HG02678 (cell line): Measurements from ENCODE around the gene OLR1.

Experiments
- ATAC-seq: cut with Tn5 transposase; IDR thresholded peaks from one replicate; pipeline ENCODE4 v1.9.1; 2021; ENCODE audit warnings: mild to moderate bottlenecking, moderate library complexity; ENCODE audit not compliant: unreplicated experiment

OLR1 gene

DNA sequence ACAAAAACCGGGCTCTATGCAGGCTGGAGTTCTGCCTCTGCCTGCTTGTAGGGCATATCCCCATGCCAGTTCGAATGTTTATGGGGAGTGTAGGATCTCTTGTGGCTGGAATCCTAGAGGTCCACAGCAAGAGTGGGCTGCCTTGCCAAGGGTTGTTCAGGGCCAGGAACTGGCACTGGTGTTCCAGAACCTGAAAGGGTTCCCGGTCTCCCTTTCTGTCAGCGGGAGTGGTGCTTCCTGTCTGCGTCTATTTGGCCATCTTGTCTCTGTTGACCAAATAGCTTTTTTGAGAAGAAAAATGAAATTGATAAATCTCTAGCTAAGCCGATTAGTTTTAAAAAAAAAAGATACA is 17.8 kb downstream of the OLR1 start:
- no peak for ATAC-seq

DNA sequence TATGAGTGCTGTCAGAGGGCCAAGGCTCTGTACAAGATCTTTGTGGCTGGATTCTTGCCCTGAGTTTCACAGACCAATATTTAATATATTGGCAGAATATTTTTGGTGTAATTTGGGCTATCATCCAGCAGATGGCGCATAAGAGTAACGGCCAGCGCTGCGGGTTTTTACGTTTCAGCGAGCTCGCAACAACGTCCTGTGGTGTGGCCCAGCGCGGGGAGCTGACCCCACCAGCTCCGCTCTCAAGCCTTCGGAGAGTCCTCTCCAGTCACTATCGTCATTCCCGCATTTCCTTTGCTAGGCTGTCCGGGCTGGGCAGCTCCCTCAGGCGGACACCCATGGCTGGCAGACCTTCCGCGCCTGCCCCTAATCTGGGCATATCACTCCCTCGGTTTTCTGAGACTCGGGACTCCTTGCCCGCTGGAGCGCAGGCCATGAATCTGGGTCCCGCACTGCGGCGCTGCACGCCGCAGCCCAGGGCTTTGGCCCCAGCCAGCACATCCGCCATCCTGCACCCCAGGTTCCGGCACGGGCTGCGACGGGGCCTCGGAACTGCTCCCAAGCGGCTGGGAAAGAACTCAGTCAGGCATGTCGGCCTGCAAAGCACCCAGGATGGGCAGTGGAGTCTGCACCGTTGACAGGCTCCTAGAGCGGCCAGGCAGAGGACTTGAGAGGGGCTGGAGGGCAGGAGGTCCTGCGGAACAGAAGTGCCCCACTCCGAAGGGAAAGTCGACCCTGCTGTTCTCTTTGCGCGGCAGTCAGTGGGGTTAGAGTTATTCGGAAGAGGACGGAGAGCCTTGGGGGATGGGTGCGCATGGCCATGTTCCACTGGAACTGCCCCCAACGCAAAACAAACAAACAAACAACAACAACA is 18.4 kb downstream of the OLR1 start:
- ATAC-seq: peak; percentile 62

DNA sequence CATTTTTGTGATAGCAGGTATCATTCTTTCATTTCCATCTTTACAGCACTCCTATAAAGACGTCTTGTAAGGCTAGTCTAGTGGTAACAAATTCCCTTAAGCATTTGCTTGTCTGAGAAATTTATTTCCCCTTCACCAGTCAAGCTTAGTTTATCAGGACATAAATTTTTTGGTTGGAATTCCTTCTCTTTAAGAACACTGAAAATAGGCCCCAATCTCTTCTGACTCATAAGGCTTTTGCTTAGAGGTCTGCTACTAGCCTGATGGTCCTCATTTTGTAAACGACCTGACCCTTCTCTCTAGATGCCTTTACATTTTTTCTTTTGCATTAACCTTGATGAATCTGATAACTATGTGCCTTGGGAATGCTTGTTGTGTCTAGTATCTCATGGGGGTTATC is 20.3 kb downstream of the OLR1 start:
- ATAC-seq: no peak

DNA sequence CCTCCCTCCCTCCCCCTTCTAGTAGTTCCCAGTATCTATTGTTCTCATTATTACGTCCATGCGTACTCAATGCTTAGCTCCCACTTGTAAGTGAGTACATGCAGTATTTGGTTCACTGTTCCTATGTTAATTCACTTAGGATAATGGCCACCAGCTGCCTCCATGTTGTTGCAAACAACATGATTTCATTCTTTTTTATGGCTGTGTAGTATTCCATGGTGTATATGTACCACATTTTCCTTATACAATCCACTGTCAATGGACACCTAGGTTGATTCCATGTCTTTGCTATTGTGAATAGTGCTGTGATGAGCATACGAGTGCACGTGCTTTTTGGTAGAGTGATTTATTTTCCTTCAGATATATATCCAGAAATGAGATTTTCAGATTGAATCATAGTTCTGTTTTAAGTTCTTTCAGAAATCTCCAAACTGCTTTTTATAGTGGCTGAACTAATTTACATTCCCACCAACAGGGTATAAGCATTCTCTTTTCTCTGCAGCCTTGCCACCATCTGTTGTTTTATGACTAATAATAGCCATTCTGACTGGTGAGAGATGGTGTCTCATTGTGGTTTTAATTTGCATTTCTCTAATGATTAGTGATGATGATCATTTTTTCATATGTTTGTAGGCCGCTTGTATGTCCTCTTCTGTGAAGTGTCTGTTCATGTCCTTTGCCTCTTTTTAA is 24.1 kb downstream of the OLR1 start:
- peak; percentile 51 for ATAC-seq

DNA sequence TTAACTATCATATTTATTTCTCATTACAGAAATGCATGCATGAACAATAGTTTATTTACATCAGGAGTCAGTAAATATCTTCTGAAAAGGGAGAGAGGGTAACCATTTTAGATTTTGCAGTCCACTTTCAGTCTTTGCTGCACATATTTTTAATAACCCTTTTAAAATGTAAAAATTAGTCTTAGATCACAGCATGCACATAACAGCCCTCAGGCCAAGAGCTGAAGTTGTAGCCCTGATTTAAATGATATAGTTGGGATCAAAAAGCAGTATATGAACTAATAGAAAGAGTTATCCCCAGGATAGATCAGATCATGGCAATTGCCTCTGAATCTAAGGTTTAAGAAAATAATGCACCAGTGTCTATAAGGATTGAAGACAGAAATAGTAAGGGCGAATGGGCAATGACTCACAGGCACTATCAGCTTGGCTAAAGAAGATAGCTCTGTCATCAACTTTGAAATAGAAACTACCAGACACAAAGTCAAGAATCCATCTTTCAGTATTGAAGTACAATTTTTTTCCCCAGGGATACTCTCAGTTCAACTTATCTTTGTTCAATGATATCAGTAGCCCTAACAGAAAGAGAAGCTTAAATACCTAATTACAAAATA is 28.8 kb downstream of the OLR1 start:
- no peak for ATAC-seq

DNA sequence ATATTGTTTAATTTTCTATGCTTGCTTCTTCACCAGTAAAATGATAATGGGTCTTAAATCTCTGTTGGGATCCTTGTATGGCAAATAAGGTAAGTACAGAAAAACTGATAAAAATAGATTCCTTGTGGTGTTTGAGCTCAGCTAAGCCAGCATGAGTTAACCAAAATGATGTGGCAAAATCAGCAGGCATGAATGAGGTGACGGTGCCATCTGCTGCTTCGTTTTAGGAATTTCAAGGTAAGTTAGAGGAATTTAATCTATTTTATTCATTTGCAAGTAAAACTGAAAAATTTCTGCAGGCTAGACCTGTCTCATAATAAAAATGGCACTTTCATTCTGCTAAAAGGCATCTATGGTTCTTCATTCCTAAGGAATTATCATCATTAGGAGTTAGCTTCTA is 31.9 kb downstream of the OLR1 start:
- no peak for ATAC-seq

DNA sequence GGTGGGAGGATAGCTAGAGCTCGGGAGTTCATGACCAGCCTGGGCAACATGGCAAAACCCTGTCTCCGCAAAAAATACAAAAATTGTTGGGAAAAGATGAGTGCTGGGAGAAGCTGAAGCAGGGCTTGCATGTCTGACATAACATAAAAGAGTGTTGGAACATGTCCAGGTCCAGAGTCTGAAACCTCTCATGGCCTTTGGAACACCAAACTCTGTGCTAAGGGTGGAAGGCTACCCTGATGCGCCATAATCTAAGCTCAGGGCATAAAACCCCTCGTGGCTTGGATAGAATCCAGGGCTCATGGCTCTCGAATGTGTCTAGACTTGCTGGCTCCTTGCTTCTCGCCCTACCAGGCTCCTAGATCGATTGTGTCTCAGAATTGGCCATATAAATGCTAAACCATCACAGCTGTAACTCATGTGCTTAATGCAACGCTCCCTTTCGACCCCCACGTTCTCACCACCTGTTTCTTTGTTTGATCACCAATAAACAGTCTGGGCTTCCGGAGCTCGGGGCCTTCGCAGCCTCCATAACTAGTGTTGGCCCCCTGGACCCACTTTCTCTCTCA is 35.2 kb downstream of the OLR1 start:
- ATAC-seq: no peak

DNA sequence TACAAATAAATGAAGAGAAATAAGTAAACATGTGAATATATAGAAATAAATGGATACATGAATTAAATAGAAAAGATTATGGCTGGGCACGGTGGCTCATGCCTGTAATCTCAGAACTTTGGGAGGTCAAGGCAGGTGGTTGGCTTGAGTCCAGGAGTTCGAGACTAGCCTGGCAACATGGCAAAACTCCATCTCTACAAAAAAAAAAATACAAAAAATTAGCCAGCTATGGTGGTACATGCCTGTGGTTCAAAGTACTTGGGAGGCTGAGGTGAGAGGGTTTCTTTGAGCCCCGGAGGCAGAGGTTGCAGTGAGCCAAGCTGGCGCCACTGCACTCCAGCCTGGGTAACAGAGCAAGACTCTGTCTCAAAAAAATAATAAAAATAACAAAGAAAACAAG is 36.8 kb downstream of the OLR1 start:
- ATAC-seq: no peak

DNA sequence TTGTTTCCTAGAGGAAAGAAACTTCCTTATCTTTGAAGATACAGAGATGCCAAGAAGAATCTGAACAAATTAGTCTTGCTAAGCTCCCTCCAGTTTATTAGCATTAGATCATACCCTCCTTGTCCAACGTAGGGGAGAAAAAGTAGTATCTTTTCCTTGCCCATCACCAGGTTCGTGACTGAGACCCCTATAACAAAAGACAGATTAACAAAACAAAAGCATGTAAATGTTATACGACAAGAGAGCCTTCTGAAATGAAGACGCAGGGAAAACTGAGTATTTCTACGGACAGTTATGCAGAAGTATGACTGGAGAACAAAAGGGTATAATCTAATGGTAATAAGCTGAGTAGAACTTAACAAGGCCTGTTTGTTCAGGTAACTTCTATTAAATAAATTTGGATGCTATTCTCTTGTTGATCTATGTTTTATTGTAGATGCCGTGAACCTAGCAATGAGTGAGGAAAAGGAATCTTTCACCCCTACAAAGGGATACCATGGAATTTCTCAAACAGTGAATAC is 39.0 kb downstream of the OLR1 start:
- no peak for ATAC-seq

DNA sequence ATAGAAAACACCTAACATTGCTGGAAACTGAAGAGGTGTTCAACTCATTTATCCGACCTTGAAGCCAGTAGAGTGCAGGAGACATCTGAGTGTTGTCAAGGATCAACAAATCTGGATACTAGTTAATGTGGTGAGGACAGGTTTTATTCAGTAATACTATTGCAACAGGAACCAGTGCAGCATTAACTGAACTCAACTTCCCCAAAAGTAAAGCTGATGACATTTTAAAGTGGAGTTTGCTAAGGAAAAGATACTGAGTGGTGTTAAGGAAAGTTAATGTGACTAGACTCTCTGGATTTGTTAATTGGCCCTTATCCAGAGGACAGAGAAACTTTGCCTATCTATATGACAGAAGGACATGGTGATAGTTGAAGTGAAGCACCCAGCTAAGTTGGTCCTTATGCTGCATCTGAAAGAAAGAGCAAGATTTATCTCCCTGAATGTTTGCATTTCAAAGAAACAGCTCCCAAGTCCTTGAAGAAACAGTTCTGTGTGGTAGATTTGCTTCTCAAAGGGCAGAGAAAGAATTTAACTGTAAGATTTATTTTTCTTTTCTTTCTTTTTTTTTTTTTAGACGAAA is 40.7 kb downstream of the OLR1 start:
- ATAC-seq: no peak

DNA sequence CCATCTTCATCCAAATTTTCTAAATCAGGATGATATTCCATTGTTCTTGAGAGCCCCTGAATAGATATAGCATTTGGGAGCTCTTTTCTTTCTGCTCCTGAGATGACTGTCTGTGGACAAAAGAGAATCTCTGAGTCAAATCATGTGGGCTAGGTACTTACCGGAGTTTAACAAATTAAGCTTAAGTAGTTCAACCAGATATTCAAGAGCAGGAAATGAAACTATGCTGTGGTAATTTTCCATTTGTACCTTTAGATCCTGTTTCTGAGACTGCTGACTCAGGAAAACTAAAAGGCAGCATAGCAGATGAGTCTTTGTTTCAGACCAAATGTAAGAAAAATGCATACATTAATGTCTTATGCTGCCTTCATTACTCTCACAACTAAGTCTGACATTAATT is 41.9 kb downstream of the OLR1 start, which contains the start of gene CLEC7A:
Gene CLEC7A (minus strand): TSS at position 158 of the 400 bp plus-strand sequence. CDS start 117 bp downstream, at position 41.
- ATAC-seq: peak; percentile 96

DNA sequence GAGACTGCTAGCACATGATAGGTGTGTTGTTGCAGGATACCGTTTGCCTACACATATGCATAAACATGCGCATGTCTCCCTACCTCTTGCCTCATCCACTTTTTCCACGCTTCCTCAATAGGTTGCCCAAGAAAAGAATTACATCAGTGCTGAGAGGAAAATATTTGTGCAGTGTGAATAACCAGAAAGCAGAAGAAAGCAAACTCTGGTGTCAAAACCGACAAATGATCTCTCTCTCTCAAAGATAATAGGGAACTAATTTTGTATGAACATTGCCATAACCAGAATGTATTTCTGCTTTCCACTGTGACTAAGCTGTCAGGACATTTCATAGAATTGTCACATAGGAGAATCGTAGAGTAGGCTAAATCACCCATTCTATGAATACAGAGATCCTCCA is 43.2 kb downstream of the OLR1 start:
- no peak for ATAC-seq

DNA sequence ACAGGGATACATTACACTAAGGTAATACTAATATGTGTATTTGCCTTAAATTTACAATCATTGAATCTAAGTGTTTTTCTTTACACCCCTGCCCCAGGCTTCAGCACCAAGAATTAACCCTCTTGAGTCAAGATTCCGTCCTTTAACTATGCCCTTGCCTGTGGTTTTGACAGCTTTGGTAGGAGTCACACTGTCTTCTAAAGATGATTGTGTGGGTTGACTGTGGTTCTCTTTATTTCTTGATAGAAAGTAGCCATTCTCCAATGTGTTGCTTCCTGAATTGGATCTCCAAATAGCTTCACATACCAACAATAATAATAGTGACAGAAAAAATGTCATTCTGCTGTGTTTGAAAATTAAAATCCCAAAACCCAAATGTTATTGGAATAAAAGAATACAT is 45.5 kb downstream of the OLR1 start:
- ATAC-seq: no peak

DNA sequence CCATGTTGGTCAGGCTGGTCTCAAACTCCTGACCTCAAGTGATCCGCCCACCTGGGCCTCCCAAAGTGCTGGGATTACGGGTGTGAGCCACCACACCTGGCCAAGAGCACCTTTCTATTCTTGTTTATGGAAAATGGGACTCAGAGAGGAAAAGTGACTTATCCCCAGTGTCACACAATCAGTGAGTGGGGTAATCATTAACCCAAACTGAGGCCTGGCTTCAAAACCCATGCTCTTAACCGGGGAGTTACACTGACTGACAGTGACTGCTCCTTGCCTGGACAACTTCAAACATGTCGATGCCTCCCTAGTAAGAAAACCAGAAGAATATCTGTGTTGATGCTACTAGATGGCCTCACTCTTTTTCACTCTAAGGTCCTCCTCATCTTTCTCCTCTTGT is 49.2 kb downstream of the OLR1 start:
- no peak for ATAC-seq

DNA sequence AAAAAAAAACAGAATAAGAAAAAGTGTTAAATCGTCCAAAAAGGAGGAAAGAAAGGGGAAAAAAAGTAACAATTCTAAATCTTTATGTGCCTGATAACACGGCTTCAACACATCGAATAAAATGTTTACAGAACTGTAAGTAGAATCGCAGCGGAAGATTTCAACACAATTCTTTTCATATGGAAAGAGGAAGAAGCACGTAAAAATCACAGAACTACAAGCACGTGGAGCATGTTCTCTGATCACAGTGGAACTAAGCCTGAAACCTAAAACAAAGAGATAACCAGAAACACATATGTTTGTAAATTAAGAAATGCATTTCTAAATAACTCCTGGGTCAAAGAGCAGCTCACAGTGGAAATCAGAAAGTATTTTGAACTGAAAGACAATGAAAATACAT is 50.7 kb downstream of the OLR1 start:
- ATAC-seq: no peak

DNA sequence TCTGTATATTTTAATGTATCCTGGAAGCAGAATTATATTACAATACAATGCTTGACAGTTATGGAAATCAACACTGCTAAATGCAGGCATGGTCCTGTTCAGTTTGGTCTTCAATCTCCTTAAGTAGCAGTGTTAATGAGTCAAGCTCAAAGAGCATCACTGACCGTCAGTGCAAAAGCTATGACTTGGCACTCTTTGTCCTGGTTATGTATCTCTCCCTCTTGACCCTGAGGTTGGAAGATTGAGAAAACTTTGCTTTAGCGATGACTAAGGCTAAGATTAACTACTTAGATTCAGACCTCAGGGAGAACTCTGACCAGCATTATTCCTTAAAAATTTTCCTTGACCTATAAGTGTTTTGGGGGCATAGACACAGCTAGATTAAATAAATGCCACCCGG is 52.9 kb downstream of the OLR1 start:
- no peak for ATAC-seq

DNA sequence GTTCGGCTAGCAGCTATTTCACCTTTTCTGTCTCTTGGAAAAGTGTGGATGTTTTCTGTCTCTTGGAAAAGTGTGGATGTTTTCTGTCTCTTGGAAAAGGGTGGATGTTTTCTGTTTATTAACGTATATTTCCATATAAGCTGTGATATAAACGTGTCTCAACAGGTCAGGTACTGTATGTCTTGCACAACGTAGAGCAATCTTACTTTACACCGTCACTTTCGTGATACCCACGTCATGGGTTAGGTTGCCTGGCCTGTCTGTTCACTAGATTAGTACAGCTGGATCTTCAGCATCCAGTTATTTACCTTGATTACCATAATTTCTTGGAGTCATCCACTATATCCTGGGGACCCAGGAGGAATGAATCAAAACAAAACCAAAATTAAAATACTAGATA is 56.0 kb downstream of the OLR1 start:
- no peak for ATAC-seq

DNA sequence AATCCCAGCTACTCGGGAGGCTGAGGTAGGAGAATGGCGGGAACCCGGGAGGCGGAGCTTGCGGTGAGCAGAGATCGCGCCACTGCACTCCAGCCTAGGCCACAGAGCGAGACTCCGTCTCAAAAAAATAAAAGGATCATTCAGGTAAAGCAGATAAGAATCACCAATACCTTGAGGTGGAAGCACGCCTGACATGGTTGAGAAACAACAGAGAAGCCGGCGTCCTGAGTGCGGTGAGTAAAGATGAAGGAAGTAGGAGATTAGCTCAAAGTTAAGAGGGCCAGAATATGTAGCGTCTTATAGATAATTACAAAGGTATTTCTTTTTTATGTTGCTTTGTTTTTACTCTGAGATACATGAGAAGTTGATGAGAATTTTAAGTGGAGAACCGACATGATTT is 56.6 kb downstream of the OLR1 start:
- no peak for ATAC-seq

DNA sequence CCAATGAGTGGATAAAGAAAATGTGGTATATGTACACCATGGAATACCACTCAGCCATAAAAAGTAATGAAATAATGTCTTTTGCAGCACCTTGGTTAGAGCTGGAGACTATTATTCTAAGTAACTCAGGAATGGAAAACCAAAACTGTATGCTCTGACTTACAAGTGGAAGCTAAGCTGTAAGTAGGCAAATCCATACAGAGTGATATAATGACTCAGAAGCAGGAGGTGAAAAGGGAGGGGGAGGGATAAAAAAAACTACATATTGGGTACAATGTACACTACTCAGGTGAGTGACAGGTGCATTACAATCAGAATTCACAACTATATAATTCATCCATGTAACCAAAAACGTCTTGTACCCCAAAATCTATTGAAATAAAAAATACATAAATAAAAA is 58.0 kb downstream of the OLR1 start:
- no peak for ATAC-seq

DNA sequence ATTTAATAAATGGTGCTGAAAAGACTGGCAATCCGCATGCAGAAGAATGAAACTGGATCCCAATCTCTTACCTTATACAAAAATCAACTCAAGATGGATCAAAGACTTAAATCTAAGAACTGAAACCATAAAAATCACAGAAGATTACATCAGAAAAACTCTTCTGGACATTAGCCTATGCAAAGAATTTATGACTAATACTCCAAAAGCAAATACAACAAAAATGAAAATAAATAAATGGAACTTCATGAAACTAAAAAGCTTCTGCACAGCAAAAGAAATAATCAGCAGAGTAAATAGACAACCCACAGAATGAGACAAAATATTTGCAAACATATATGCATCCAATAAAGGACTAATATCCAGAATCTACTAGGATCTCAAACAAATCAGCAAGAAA is 58.9 kb downstream of the OLR1 start:
- no peak for ATAC-seq

DNA sequence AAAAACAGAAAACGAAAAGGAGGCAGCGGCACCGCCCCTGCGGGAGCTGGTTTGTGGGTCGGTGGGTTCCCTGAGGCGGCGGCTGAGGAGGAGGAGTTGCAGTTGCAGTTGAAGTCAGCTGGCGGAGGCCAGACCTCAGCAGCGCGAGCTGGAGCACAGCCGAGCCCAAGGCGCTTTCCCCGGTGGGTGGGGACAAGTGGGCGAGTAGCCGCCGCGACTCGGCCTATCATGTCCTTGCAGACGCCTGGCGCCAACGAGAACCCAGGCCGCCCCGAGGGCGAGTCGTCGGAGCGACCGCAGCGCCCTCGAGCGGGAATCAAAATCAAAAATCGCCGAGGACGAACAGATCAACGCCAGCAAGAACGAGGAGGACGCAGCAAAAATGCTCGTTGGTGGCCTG is 60.5 kb downstream of the OLR1 start:
- no peak for ATAC-seq
